Vagina (tissue), 2 donors: Measurements from ENCODE around the gene S100B. TPM values are rescaled to one million over a fixed set of nuclear protein-coding genes. Genes with fewer than 3 reads are reported as not detected.

ENCODE experiments used
- DNase-seq, 2 donors: peaks; one replicate each; pipeline ENCODE4 v3.0.0-alpha.2; 2017; ENCODE audit errors: extremely low spot score in 2 of 2
- H3K27ac ChIP-seq: fragments of 200-600 bp; sonication (generic); one replicate; pipeline ENCODE4 v1.5.1; 2019
- H3K27me3 ChIP-seq: fragments of 200-600 bp; sonication (generic); one replicate; pipeline ENCODE4 v1.5.1; 2019
- H3K36me3 ChIP-seq, 2 donors: fragments of 200-600 bp; sonication (generic); one replicate each; pipeline ENCODE4 v1.5.1; 2017 to 2019
- H3K4me1 ChIP-seq: fragments of 200-600 bp; sonication (generic); one replicate; pipeline ENCODE4 v1.5.1; 2019
- H3K4me3 ChIP-seq, 2 donors: fragments of 200-600 bp; sonication (generic); 1 replicate in 1 of 2; 2 replicates in 1 of 2; pipeline ENCODE4 v1.5.1; 2016 to 2019
- H3K9me3 ChIP-seq: fragments of 200-600 bp; sonication (generic); one replicate; pipeline ENCODE4 v1.5.1; 2019
- CTCF ChIP-seq, 3 experiments: fragments of 450-650 bp in 2 of 3; fragments of 200-600 bp in 1 of 3; sonication (generic) in 1 of 3; IDR thresholded peaks; one replicate each; pipeline ENCODE4 v1.5.1; 2017 to 2019; ENCODE audit warnings: antibody characterized with exemption in 3 of 3, mild to moderate bottlenecking in 2 of 3, moderate library complexity in 2 of 3
- POLR2A ChIP-seq, 2 donors: fragments of 450-650 bp; IDR thresholded peaks; one replicate each; pipeline ENCODE4 v1.6.1; 2017; ENCODE audit warnings: antibody characterized with exemption in 2 of 2, mild to moderate bottlenecking in 2 of 2, moderate library complexity in 2 of 2
- POLR2AphosphoS5 ChIP-seq, 2 donors: sonication (generic); formaldehyde crosslinking; IDR thresholded peaks; one replicate each; pipeline ENCODE4 v1.9.0; 2017; ENCODE audit warnings: antibody characterized with exemption in 2 of 2, mild to moderate bottlenecking in 2 of 2, low read depth in 1 of 2; ENCODE audit not compliant: insufficient read depth in 1 of 2
- intact Hi-C: fragments of 100-400 bp; cut with DNase I; formaldehyde crosslinking; loops from one replicate; pipeline ENCODE4 v1.15.1; 2023
- total RNA-seq: library from RNA; depleted of rRNA; stranded (reverse); fragments of >200 nt; gene quantifications from one replicate; pipeline ENCODE4 v1.2.3, GENCODE V29; 2016

S100B gene
- total RNA-seq, 1 donor from 2014 or later, result 19.9 TPM

DNA sequence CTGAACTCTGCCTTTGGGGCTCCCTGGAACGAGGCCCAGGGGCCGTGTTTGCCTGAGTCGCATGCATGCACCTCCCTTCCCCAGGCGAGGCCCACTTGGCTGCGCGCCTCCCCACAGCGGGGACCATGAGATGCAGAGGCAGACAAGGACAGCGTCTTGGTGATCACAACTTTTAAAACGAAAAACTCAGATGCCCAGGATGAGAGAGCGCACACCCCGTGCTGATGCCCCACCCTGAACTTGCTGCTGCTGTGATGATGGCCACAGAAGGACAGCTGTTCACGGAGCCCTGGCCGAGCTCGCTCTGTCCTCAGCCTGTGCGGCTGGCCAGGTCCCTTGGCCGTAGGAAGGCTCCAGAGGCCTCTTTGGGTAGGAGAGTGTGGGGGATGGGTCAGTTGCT lies 19.2 kb upstream of the S100B start:
- H3K27me3 ChIP-seq, result no peaks in the 10 kb centered on the region
- no peak overlapping the region for H3K4me3 ChIP-seq
- H3K9me3 ChIP-seq, result peaks cover 6% of the 10 kb centered on the region
- intact Hi-C loops, result no loop called here
- H3K27ac ChIP-seq, result no peak overlapping the region
- no peaks in the 10 kb centered on the region for H3K36me3 ChIP-seq
- DNase-seq, result no peak
- H3K4me1 ChIP-seq, result no peaks in the 10 kb centered on the region
- TF ChIP-seq POLR2AphosphoS5 (IDR thresholded peaks at IDR 0.05; ENCODE audit: insufficient read depth in 1 of 2, low read depth in 1 of 2), result no peak
- TF ChIP-seq CTCF (IDR thresholded peaks at IDR 0.05), result no peak
- TF ChIP-seq POLR2A (IDR thresholded peaks at IDR 0.05), result no peak

- no peak overlapping the region for H3K27ac ChIP-seq
- no peak overlapping the region for H3K4me3 ChIP-seq
- no peak for DNase-seq
- no peaks in the 10 kb centered on the region for H3K27me3 ChIP-seq
- no peaks in the 10 kb centered on the region for H3K36me3 ChIP-seq
- TF ChIP-seq POLR2AphosphoS5 (IDR thresholded peaks at IDR 0.05; ENCODE audit: insufficient read depth in 1 of 2, low read depth in 1 of 2) (no peak), POLR2A (IDR thresholded peaks at IDR 0.05) (no peak), CTCF (IDR thresholded peaks at IDR 0.05) (no peak)
- H3K9me3 ChIP-seq, result peaks cover 6% of the 10 kb centered on the region
- no peaks in the 10 kb centered on the region for H3K4me1 ChIP-seq
- intact Hi-C loops, result no loop called here
These were observed 17.3 kb upstream of the S100B start for GRCh38 chr21:46622226-46622625.

- Histone ChIP-seq H3K27ac (no peak overlapping the region), H3K4me3 (no peak overlapping the region), H3K27me3 (no peaks in the 10 kb centered on the region), H3K9me3 (peaks cover 6% of the 10 kb centered on the region), H3K4me1 (no peaks in the 10 kb centered on the region), H3K36me3 (no peaks in the 10 kb centered on the region)
- DNase-seq, result no peak
- intact Hi-C loops, result no loop called here
- no peak for TF ChIP-seq CTCF (IDR thresholded peaks at IDR 0.05)
- no peak for TF ChIP-seq POLR2A (IDR thresholded peaks at IDR 0.05)
- TF ChIP-seq POLR2AphosphoS5 (IDR thresholded peaks at IDR 0.05; ENCODE audit: insufficient read depth in 1 of 2, low read depth in 1 of 2), result no peak
These were observed 16.7 kb upstream of the S100B start for GRCh38 chr21:46621457-46622182.

DNA sequence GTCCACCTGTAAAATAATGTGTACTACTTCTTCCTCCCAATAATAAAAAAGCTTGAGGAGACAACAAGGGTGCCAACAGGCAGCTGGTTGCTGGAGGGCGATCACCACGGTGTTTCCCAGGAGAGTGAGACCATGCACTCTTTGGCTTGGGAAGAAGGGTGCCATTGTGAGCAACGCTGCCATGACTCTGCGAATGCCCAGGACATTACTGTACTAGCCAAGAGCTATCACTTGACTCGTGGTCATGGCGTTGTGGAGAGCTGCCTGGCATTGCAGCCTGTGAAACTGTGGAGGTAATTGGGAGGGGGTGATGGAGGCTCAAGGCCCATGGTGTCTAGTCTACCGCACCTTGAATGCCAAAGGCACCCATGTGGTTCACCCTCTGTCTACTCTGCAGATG lies 16.0 kb upstream of the S100B start:
- no peak overlapping the region for H3K4me3 ChIP-seq
- no peaks in the 10 kb centered on the region for H3K4me1 ChIP-seq
- H3K36me3 ChIP-seq, result no peaks in the 10 kb centered on the region
- H3K27ac ChIP-seq, result no peak overlapping the region
- H3K27me3 ChIP-seq, result no peaks in the 10 kb centered on the region
- intact Hi-C loops, result no loop called here
- TF ChIP-seq CTCF (IDR thresholded peaks at IDR 0.05), result no peak
- TF ChIP-seq POLR2AphosphoS5 (IDR thresholded peaks at IDR 0.05; ENCODE audit: insufficient read depth in 1 of 2, low read depth in 1 of 2), result no peak
- TF ChIP-seq POLR2A (IDR thresholded peaks at IDR 0.05), result no peak
- H3K9me3 ChIP-seq, result peaks cover 6% of the 10 kb centered on the region
- DNase-seq, result no peak

- H3K4me3 ChIP-seq, result no peak overlapping the region
- no peaks in the 10 kb centered on the region for H3K9me3 ChIP-seq
- H3K4me1 ChIP-seq, result no peaks in the 10 kb centered on the region
- DNase-seq, result no peak
- intact Hi-C loops, result no loop called here
- H3K27me3 ChIP-seq, result no peaks in the 10 kb centered on the region
- H3K36me3 ChIP-seq, result no peaks in the 10 kb centered on the region
- no peak overlapping the region for H3K27ac ChIP-seq
- no peak for TF ChIP-seq CTCF (IDR thresholded peaks at IDR 0.05)
- no peak for TF ChIP-seq POLR2AphosphoS5 (IDR thresholded peaks at IDR 0.05; ENCODE audit: insufficient read depth in 1 of 2, low read depth in 1 of 2)
- TF ChIP-seq POLR2A (IDR thresholded peaks at IDR 0.05), result no peak
These were observed 15.0 kb upstream of the S100B start for GRCh38 chr21:46619846-46620245.
